Activated CD8-positive, alpha-beta T cell treated with anti-CD3 and anti-CD28 coated beads for 36 hours (primary cell): ENCODE data around the gene AFAP1L2. TPM values are rescaled to one million over a fixed set of nuclear protein-coding genes. Genes with fewer than 3 reads are reported as not detected.

ENCODE experiments used
- ATAC-seq: fragments of 200-7000 bp; cut with Tn5 transposase; one replicate; pipeline ENCODE4 v1.10.0; 2021; ENCODE audit warnings: mild to moderate bottlenecking, moderate library complexity
- CTCF ChIA-PET: fragments of 350-600 bp; sonication (Branson Sonifier 250); formaldehyde crosslinking; loops from one replicate; lab custom pipeline; 2021; ENCODE audit warnings: antibody characterized with exemption; lab: Charles Lee
- POLR2A ChIA-PET: fragments of 350-600 bp; sonication (Branson Sonifier 250); formaldehyde crosslinking; loops from one replicate; lab custom pipeline; 2021; ENCODE audit warnings: antibody characterized with exemption; lab: Charles Lee
- DNase-seq: peaks from one replicate; pipeline ENCODE4 v3.0.0-alpha.2; 2020
- H3K27ac Mint-ChIP-seq: one replicate; pipeline ENCODE4 v1.8.0; 2021; ENCODE audit warnings: mild to moderate bottlenecking, mixed read lengths
- H3K27me3 Mint-ChIP-seq: one replicate; pipeline ENCODE4 v1.8.0; 2021; ENCODE audit warnings: mixed read lengths
- H3K36me3 Mint-ChIP-seq: one replicate; pipeline ENCODE4 v1.8.0; 2021; ENCODE audit warnings: low read depth, mixed read lengths
- H3K4me1 Mint-ChIP-seq: one replicate; pipeline ENCODE4 v1.8.0; 2021; ENCODE audit warnings: low read depth, mixed read lengths
- H3K4me3 Mint-ChIP-seq: one replicate; pipeline ENCODE4 v1.8.0; 2021; ENCODE audit warnings: mild to moderate bottlenecking, moderate library complexity, mixed read lengths
- H3K9me3 Mint-ChIP-seq: one replicate; pipeline ENCODE4 v1.8.0; 2021; ENCODE audit warnings: mixed read lengths
- intact Hi-C: fragments of 100-400 bp; cut with micrococcal nuclease; formaldehyde crosslinking; loops from one replicate; pipeline ENCODE4 v1.10.0; 2022
- total RNA-seq, 2 experiments: library from RNA; stranded (reverse); gene quantifications; one replicate each; pipeline ENCODE4 v1.2.3, GENCODE V29; 2021
- TF ChIP-seq, protein P1 (sequence below): fragments of 200-600 bp; IDR thresholded peaks from one replicate; pipeline ENCODE4 v1.8.0; 2022; ENCODE audit warnings: antibody characterized with exemption, mild to moderate bottlenecking

Gene AFAP1L2
- total RNA-seq, 2 experiments from 2014 or later = 4.9 to 6.3 TPM

DNA sequence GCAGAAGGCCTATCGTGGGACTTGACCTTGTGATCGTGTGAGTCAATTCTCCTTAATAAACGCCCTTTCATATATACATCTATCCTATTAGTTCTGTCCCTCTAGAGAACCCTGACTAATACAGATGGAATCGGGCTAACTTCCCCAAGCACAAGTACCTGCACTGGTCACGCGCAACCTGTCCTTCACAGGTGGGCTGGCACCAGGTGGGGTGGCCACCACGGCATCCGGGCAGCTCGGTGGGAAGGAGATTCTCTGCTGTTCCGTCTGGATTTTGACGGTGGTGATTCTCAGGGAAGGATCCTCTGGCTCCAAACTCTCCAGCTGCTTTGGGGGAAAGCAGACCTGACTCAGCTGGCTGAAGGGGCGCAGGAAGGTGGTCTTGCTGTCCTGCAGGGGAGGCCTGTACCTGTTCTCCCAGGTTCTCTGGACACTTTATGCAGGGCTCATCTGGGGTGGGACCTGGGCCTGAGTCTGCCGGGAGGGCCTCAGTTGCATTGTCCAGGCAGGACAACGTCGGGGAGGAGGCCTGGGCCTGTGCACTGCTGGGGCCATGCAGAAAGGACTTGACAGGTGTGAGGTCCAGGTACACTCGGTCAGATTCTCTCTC lies 104.2 kb downstream of the AFAP1L2 start:
- H3K36me3 Mint-ChIP-seq = peaks cover 23% of the 10 kb centered on the region

DNA sequence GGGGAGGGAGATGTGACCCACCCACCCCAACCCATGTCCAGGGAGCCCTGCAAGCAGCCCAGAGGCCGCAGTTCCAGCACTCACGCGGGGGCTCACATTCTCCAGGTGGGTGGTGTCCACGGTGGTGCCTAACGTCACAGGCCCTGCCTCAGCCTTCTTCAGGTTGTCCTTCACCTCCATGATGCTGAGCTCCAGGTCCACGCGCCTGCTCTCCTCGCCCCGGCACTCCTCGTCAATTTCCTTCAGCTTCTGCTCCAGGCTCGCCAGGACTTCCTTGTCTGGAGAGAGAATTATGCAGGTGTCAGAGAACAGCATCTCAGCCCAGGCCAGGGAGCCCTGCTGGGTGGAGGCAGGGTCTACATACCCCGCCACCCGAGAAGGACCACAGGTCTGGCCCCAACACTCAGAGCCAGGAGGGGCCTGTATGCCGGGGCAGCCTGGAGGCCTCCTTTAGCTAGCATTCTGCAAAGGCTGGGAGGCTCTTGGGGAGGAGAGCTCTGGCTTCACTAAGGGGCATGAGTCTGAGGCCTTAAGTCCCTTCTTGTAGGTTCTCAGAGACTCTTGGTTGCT lies 107.1 kb downstream of the AFAP1L2 start:
- DNase-seq (no peak), ATAC-seq (no peak)
- ChIA-PET POLR2A (no interaction called here), CTCF (no interaction called here)
- intact Hi-C loops = no loop called here
- Mint-ChIP-seq H3K36me3 (peaks cover 29% of the 10 kb centered on the region), H3K9me3 (peaks cover 21% of the 10 kb centered on the region), H3K27ac (no peak overlapping the region), H3K4me1 (no peaks in the 10 kb centered on the region), H3K4me3 (no peak overlapping the region), H3K27me3 (no peaks in the 10 kb centered on the region)
- TF ChIP-seq, protein P1, sequence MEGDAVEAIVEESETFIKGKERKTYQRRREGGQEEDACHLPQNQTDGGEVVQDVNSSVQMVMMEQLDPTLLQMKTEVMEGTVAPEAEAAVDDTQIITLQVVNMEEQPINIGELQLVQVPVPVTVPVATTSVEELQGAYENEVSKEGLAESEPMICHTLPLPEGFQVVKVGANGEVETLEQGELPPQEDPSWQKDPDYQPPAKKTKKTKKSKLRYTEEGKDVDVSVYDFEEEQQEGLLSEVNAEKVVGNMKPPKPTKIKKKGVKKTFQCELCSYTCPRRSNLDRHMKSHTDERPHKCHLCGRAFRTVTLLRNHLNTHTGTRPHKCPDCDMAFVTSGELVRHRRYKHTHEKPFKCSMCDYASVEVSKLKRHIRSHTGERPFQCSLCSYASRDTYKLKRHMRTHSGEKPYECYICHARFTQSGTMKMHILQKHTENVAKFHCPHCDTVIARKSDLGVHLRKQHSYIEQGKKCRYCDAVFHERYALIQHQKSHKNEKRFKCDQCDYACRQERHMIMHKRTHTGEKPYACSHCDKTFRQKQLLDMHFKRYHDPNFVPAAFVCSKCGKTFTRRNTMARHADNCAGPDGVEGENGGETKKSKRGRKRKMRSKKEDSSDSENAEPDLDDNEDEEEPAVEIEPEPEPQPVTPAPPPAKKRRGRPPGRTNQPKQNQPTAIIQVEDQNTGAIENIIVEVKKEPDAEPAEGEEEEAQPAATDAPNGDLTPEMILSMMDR = no peak

More for the DNA sequence above, 104.2 kb downstream of the AFAP1L2 start:
- TF ChIP-seq, protein P1 = no peak
- peaks cover 14% of the 10 kb centered on the region for H3K9me3 Mint-ChIP-seq
- H3K27ac Mint-ChIP-seq = no peak overlapping the region
- no peaks in the 10 kb centered on the region for H3K27me3 Mint-ChIP-seq
- intact Hi-C loops = loop anchor here (5.0 kb wide), 2 partner anchors 127 to 247 kb away; no protein-coding TSS in a partner anchor
- ATAC-seq (no peak), DNase-seq (no peak)
- H3K4me1 Mint-ChIP-seq = peaks cover 9% of the 10 kb centered on the region
- H3K4me3 Mint-ChIP-seq = no peak overlapping the region
- POLR2A ChIA-PET = no interaction called here
- CTCF ChIA-PET = no interaction called here

DNA sequence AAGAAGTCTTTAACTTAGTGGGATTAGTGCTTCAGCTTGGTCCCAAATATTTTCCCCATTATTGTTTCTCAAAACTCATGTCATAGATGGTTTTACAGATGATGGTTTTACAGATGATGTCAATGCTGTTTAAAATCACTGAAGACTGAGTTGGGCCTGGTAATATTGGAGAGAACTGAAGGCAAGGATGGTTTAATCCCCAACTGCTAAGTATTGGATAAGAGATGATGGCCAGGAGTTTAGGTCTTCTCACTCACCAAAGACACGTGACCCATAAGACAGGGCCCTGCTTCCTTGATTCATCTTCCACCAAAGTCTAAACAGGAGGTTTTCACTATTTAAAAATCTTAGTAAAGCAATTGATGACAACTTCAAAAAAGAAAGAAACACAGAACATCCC lies 108.9 kb downstream of the AFAP1L2 start:
- no peak for DNase-seq
- H3K27me3 Mint-ChIP-seq = no peaks in the 10 kb centered on the region
- peaks cover 21% of the 10 kb centered on the region for H3K9me3 Mint-ChIP-seq
- no peak for ATAC-seq
- POLR2A ChIA-PET = no interaction called here
- TF ChIP-seq, protein P1 = no peak
- H3K27ac Mint-ChIP-seq = no peak overlapping the region
- no peaks in the 10 kb centered on the region for H3K4me1 Mint-ChIP-seq
- H3K36me3 Mint-ChIP-seq = peaks cover 29% of the 10 kb centered on the region
- CTCF ChIA-PET = interaction anchor here (1.6 kb wide), 1 partner anchor 9 kb away, joined by 5 read pairs; no protein-coding TSS in a partner anchor
- intact Hi-C loops = no loop called here
- H3K4me3 Mint-ChIP-seq = no peak overlapping the region

DNA sequence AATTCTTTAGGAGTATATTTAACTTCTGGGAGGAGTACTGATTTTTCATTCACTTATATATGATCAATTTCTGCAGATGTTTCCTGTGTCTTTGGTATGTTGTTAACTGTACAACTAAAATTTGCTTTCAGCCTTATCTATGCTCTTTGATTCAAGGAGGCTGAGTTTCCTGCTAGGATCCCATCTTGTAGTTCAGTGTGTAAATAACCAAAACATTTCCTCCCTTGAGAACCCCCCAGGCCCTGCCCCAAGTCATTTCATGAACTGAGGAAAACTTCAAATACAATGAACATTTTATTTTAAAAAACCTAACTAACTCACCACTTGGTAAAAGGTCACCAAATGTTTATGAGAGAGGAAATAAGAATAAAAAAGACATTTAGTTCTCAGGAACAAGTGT lies 109.8 kb downstream of the AFAP1L2 start:
- ChIA-PET CTCF (interaction anchor here (1.6 to 5.2 kb wide), 2 partner anchors 9 to 10 kb away, joined by 5 to 18 read pairs; no protein-coding TSS in a partner anchor), POLR2A (no interaction called here)
- no peaks in the 10 kb centered on the region for H3K4me1 Mint-ChIP-seq

More for the DNA sequence above, 109.8 kb downstream of the AFAP1L2 start:
- TF ChIP-seq, protein P1 = no peak
- Mint-ChIP-seq H3K36me3 (peaks cover 29% of the 10 kb centered on the region), H3K27ac (no peak overlapping the region), H3K4me3 (no peak overlapping the region), H3K9me3 (peaks cover 21% of the 10 kb centered on the region), H3K27me3 (no peaks in the 10 kb centered on the region)
- no peak for ATAC-seq
- DNase-seq = no peak
- intact Hi-C loops = no loop called here
